HEK293 (cell line): ENCODE data around the gene C7orf57.

Experiments used
- CTCF ChIP-seq: fragments of 450-650 bp; formaldehyde crosslinking; IDR thresholded peaks from 2 replicates; pipeline ENCODE4 v1.5.1; 2016; ENCODE audit warnings: missing biosample characterization, missing genetic modification characterization
- SETDB1 ChIP-seq: IDR thresholded peaks from one replicate; pipeline ENCODE4 v1.6.1; 2017; ENCODE audit warnings: mild to moderate bottlenecking, low read length, moderate library complexity, mixed read lengths; ENCODE audit not compliant: insufficient read length
- ZNF747 ChIP-seq: fragments of 450-650 bp; formaldehyde crosslinking; IDR thresholded peaks from 2 replicates; pipeline ENCODE4 v1.5.1; 2016; ENCODE audit warnings: missing biosample characterization, missing genetic modification characterization

- no peak for TF ChIP-seq ZNF747 (tag by site-specific recombination)
- no peak for TF ChIP-seq CTCF (tag by site-specific recombination)
- no peak for TF ChIP-seq SETDB1
Measured at GRCh38 chr7:48090095-48090805, 54.9 kb downstream of the C7orf57 start.
